ENCODE results near the gene BCAS3.

The BCAS3 gene

DNA sequence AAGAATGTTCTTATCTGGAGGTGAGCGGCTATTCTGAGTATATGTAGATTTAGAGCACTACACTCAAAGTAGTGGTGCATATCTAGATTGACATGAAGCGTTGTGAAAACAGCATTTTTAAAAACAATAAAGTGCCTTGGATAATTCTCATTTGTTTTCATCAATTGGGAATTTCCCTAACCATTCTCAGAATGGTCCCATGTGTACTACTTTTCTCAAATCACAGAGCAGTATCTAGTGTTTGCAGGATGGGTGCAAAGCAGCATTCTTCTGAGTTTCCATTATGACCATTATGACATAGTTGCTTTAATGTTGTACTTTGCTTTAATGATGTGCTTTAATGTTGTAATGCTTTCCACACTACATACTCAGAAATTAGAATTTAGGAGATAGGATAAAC is 16.2 kb upstream of the BCAS3 start:
- TF ChIP-seq EGR1 (IDR thresholded peaks at IDR 0.05) (no peak), EP300 (IDR thresholded peaks at IDR 0.05; ENCODE audit: borderline replicate concordance) (no peak), USF1 (IDR thresholded peaks at IDR 0.05) (no peak), MAX (IDR thresholded peaks at IDR 0.05) (no peak), FOXM1 (IDR thresholded peaks at IDR 0.05; ENCODE audit: borderline replicate concordance, low read depth) (no peak)
- TF ChIP-seq, protein P1, sequence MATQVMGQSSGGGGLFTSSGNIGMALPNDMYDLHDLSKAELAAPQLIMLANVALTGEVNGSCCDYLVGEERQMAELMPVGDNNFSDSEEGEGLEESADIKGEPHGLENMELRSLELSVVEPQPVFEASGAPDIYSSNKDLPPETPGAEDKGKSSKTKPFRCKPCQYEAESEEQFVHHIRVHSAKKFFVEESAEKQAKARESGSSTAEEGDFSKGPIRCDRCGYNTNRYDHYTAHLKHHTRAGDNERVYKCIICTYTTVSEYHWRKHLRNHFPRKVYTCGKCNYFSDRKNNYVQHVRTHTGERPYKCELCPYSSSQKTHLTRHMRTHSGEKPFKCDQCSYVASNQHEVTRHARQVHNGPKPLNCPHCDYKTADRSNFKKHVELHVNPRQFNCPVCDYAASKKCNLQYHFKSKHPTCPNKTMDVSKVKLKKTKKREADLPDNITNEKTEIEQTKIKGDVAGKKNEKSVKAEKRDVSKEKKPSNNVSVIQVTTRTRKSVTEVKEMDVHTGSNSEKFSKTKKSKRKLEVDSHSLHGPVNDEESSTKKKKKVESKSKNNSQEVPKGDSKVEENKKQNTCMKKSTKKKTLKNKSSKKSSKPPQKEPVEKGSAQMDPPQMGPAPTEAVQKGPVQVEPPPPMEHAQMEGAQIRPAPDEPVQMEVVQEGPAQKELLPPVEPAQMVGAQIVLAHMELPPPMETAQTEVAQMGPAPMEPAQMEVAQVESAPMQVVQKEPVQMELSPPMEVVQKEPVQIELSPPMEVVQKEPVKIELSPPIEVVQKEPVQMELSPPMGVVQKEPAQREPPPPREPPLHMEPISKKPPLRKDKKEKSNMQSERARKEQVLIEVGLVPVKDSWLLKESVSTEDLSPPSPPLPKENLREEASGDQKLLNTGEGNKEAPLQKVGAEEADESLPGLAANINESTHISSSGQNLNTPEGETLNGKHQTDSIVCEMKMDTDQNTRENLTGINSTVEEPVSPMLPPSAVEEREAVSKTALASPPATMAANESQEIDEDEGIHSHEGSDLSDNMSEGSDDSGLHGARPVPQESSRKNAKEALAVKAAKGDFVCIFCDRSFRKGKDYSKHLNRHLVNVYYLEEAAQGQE (IDR thresholded peaks at IDR 0.05; ENCODE audit: low read depth), result no peak

- TF ChIP-seq ZBTB7A (IDR thresholded peaks at IDR 0.05; ENCODE audit: low read depth), result no peak
- TF ChIP-seq CEBPB (IDR thresholded peaks at IDR 0.05), result no peak
- TF ChIP-seq TEAD4 (IDR thresholded peaks at IDR 0.05), result no peak
- TF ChIP-seq EGR1 (IDR thresholded peaks at IDR 0.05), result no peak
- no peak for TF ChIP-seq EP300 (IDR thresholded peaks at IDR 0.05; ENCODE audit: borderline replicate concordance)
- no peak for TF ChIP-seq TCF12 (IDR thresholded peaks at IDR 0.05; ENCODE audit: low read depth)
- TF ChIP-seq NFIC (IDR thresholded peaks at IDR 0.05), result no peak
- TF ChIP-seq RAD21 (IDR thresholded peaks at IDR 0.05; ENCODE audit: low read depth), result no peak
- no peak for TF ChIP-seq TAF1 (IDR thresholded peaks at IDR 0.05; ENCODE audit: low read depth)
- TF ChIP-seq USF1 (IDR thresholded peaks at IDR 0.05), result no peak
- TF ChIP-seq, protein P1 (IDR thresholded peaks at IDR 0.05; ENCODE audit: low read depth), result no peak
- TF ChIP-seq MAX (IDR thresholded peaks at IDR 0.05), result no peak
- TF ChIP-seq FOXM1 (IDR thresholded peaks at IDR 0.05; ENCODE audit: borderline replicate concordance, low read depth), result no peak
- no peak for TF ChIP-seq CREB1 (IDR thresholded peaks at IDR 0.05; ENCODE audit: low read depth)
- no peak for TF ChIP-seq YY1 (IDR thresholded peaks at IDR 0.05; ENCODE audit: low read depth)
Observed at GRCh38 chr17:60664022-60664421, 13.6 kb upstream of the BCAS3 start.

DNA sequence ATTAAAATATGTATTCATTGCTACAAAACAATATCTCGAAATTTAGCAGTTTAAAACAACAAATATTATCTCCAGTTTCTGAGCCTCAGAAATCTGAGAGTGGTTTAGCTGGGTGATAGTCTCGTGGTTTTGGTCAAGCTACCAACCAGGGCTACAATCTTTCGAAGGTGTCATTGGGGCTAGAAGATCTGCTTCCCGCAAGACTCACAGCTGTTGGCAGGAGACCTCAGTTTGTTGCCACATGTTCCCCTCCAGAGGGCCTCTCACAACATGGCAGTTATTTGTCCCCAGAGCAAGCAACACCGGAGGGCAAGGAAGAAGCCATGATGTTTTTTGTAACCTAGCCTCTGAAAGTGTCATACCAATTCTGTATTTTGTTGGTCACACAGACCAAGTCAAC is 12.0 kb upstream of the BCAS3 start:
- TF ChIP-seq EP300 (IDR thresholded peaks at IDR 0.05; ENCODE audit: borderline replicate concordance) (no peak), YY1 (IDR thresholded peaks at IDR 0.05; ENCODE audit: low read depth) (no peak), CEBPB (IDR thresholded peaks at IDR 0.05) (no peak), TAF1 (IDR thresholded peaks at IDR 0.05; ENCODE audit: low read depth) (no peak), EGR1 (IDR thresholded peaks at IDR 0.05) (no peak), ZBTB7A (IDR thresholded peaks at IDR 0.05; ENCODE audit: low read depth) (no peak), RAD21 (IDR thresholded peaks at IDR 0.05; ENCODE audit: low read depth) (no peak), FOXM1 (IDR thresholded peaks at IDR 0.05; ENCODE audit: borderline replicate concordance, low read depth) (no peak), NFIC (IDR thresholded peaks at IDR 0.05) (no peak), USF1 (IDR thresholded peaks at IDR 0.05) (no peak), TCF12 (IDR thresholded peaks at IDR 0.05; ENCODE audit: low read depth) (no peak), MAX (IDR thresholded peaks at IDR 0.05) (no peak)
- TF ChIP-seq, protein P1 (IDR thresholded peaks at IDR 0.05; ENCODE audit: low read depth), result no peak

DNA sequence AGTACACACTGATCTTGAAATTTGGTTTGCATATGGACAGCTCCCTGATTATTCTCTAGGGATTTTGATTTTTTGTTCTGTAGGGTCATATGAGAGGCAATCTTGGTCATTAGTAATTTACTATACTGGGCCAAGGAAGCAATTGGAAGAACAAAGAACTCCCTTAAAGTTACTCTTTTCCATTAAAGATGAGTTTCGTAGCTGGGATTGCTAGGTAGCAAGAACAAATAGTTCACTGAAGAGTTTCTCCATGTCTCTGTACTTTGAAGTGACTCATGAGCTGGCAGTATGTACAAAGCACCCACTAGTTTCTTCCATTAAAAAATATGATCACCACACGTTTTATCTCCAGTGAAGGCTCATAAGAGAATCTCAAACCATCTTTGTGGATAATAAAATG is 6.2 kb upstream of the BCAS3 start:
- TF ChIP-seq NFIC (IDR thresholded peaks at IDR 0.05) (no peak), ZBTB7A (IDR thresholded peaks at IDR 0.05; ENCODE audit: low read depth) (no peak), YY1 (IDR thresholded peaks at IDR 0.05; ENCODE audit: low read depth) (no peak), USF1 (IDR thresholded peaks at IDR 0.05) (no peak), EP300 (IDR thresholded peaks at IDR 0.05; ENCODE audit: borderline replicate concordance) (no peak), EGR1 (IDR thresholded peaks at IDR 0.05) (no peak), TCF12 (IDR thresholded peaks at IDR 0.05; ENCODE audit: low read depth) (no peak), TAF1 (IDR thresholded peaks at IDR 0.05; ENCODE audit: low read depth) (no peak), FOXM1 (IDR thresholded peaks at IDR 0.05; ENCODE audit: borderline replicate concordance, low read depth) (no peak), TEAD4 (IDR thresholded peaks at IDR 0.05) (no peak)
- TF ChIP-seq, protein P1 (IDR thresholded peaks at IDR 0.05; ENCODE audit: low read depth), result no peak

Data from Ishikawa (cell line).